PC-3 (cell line): ENCODE measurements around the gene CASKIN1.

Source experiments
- CTCF ChIP-seq: fragments of 300-600 bp; sonication (generic); conservative IDR thresholded peaks from 2 replicates; pipeline ENCODE4 v1.5.1; 2017; ENCODE audit warnings: antibody characterized with exemption, low read depth, mild to moderate bottlenecking, low read length
- EZH2 ChIP-seq: fragments of 300-600 bp; sonication (generic); IDR thresholded peaks from one replicate; pipeline ENCODE4 v1.6.1; 2017; ENCODE audit warnings: antibody characterized with exemption, mild to moderate bottlenecking, low read length; ENCODE audit not compliant: unreplicated experiment
- EZH2phosphoT487 ChIP-seq: fragments of 300-600 bp; sonication (generic); IDR thresholded peaks from 2 replicates; pipeline ENCODE4 v1.6.1; 2018; ENCODE audit warnings: mild to moderate bottlenecking, antibody characterized with exemption, low read length, borderline replicate concordance

DNA sequence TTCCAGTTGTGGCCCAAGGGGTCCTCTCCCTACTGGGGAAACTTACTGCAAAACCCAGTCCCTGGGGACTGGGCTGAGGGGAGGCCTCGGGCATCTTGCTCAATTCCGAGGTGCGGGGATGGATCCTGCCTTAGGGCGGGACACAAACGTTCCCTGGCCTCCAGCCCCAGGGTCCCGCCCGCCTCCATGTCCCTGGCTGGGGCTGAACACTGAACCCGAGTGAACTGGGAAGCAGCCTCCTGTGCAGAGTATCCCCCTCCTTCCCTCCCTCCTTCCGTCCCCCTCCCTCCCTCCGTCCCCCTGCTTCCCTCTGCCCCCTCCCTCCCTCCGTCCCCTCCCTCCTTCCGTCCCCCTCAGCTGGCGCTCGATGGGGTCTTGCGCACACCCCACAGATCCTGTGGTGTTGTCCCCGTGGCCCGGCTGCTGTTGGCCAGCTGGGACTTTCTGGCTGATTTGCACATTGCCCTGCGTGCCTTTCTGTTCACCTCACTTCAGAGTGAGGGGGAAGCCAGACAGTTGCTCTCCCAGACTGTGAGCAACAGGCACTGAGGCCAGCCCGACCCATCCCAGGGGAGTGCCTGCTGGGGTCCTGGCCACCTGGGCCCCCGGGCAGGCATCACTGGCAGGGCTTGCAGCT lies 35.4 kb downstream of the CASKIN1 start:
- TF ChIP-seq CTCF (no peak), EZH2phosphoT487 (no peak), EZH2 (no peak)
